CD4-positive, alpha-beta T cell (primary cell): ENCODE data around the gene FERD3L. TPM values are rescaled to one million over a fixed set of nuclear protein-coding genes. Genes with fewer than 3 reads are reported as not detected.

Experiments
- ATAC-seq: fragments of 200-7000 bp; cut with Tn5 transposase; one replicate; pipeline ENCODE4 v1.10.0; 2022; ENCODE audit warnings: mild to moderate bottlenecking; ENCODE audit not compliant: poor library complexity
- CTCF ChIA-PET: fragments of 350-600 bp; sonication (Branson Sonifier 250); formaldehyde crosslinking; loops from one replicate; lab custom pipeline; 2021; ENCODE audit warnings: antibody characterized with exemption, inconsistent platforms; lab: Charles Lee
- POLR2A ChIA-PET: fragments of 350-600 bp; sonication (Branson Sonifier 250); formaldehyde crosslinking; loops from one replicate; lab custom pipeline; 2021; ENCODE audit warnings: antibody characterized with exemption, inconsistent platforms; lab: Charles Lee
- DNase-seq, 14 experiments: peaks; one replicate each; pipeline ENCODE4 v3.0.0-alpha.2; 2013 to 2020; ENCODE audit warnings: mixed read lengths in 2 of 14
- H3K27ac ChIP-seq, 2 donors: one replicate each; pipeline versions ENCODE4 v1.5.1 to v1.7.0; 2013; ENCODE audit warnings: low read length in 2 of 2, low read depth in 1 of 2, mild to moderate bottlenecking in 1 of 2
- H3K27me3 ChIP-seq, 2 experiments: 1 replicate in 1 of 2; 2 replicates in 1 of 2; pipeline versions ENCODE4 v1.6.1 to v1.7.0; 2013; ENCODE audit warnings: low read length in 2 of 2, control low read depth in 1 of 2, mild to moderate bottlenecking in 1 of 2, moderate library complexity in 1 of 2; ENCODE audit not compliant: insufficient read depth in 2 of 2, control insufficient read depth in 1 of 2
- H3K36me3 ChIP-seq: one replicate; pipeline ENCODE4 v1.6.1; 2013; ENCODE audit warnings: low read length, control low read depth; ENCODE audit not compliant: insufficient read depth
- H3K4me1 ChIP-seq: one replicate; pipeline ENCODE4 v1.6.1; 2013; ENCODE audit warnings: low read length, control low read depth; ENCODE audit not compliant: insufficient read depth
- H3K4me3 ChIP-seq: one replicate; pipeline ENCODE4 v1.5.1; 2013; ENCODE audit warnings: mild to moderate bottlenecking, low read length, moderate library complexity
- H3K9me3 ChIP-seq, 2 experiments: 1 replicate in 1 of 2; 2 replicates in 1 of 2; pipeline versions ENCODE4 v1.6.1 to v1.7.0; 2013; ENCODE audit warnings: low read length in 2 of 2, mild to moderate bottlenecking in 2 of 2, control low read depth in 1 of 2, moderate library complexity in 1 of 2; ENCODE audit not compliant: control insufficient read depth in 1 of 2, insufficient read depth in 1 of 2
- H3K27ac Mint-ChIP-seq: one replicate; pipeline ENCODE4 v1.8.0; 2020; ENCODE audit warnings: mixed read lengths
- H3K27me3 Mint-ChIP-seq: one replicate; pipeline ENCODE4 v1.8.0; 2021; ENCODE audit warnings: mixed read lengths
- H3K36me3 Mint-ChIP-seq: one replicate; pipeline ENCODE4 v1.8.0; 2021; ENCODE audit warnings: low read depth, mixed read lengths
- H3K4me1 Mint-ChIP-seq: one replicate; pipeline ENCODE4 v1.8.0; 2021; ENCODE audit warnings: low read depth, mixed read lengths
- H3K4me3 Mint-ChIP-seq: one replicate; pipeline ENCODE4 v1.8.0; 2020; ENCODE audit warnings: mild to moderate bottlenecking, mixed read lengths
- H3K9me3 Mint-ChIP-seq: one replicate; pipeline ENCODE4 v1.8.0; 2020; ENCODE audit warnings: mixed read lengths
- CTCF ChIP-seq: fragments of 200-600 bp; IDR thresholded peaks from one replicate; pipeline ENCODE4 v1.8.0; 2022; ENCODE audit warnings: antibody characterized with exemption, mild to moderate bottlenecking
- intact Hi-C, 2 experiments: fragments of 100-400 bp; cut with DNase I in 1 of 2; cut with micrococcal nuclease in 1 of 2; formaldehyde crosslinking; loops; one replicate each; pipeline versions ENCODE4 v1.15.1 to v1.9.0; 2023 to 2025; cut with DNase I, micrococcal nuclease
- total RNA-seq, 174 experiments: library from RNA in 2 of 174; stranded (reverse) in 2 of 174; gene quantifications; one replicate each; pipeline ENCODE4 v1.2.3 and lab custom pipeline; 2021 to 2026

FERD3L gene
- total RNA-seq, 2 experiments from 2014 or later: not detected

GRCh38 chr7:19112274-19113001 is 32.8 kb downstream of the FERD3L start:
- ATAC-seq: no peak
- Mint-ChIP-seq H3K27ac (no peak overlapping the region), H3K4me1 (no peaks in the 10 kb centered on the region), H3K9me3 (no peaks in the 10 kb centered on the region), H3K27me3 (peaks cover 82% of the 10 kb centered on the region), H3K36me3 (no peaks in the 10 kb centered on the region), H3K4me3 (no peak overlapping the region)
- H3K27me3 ChIP-seq: peaks cover 63 to 91% of the 10 kb centered on the region in 2 experiments
- ChIA-PET CTCF (no interaction called here), POLR2A (no interaction called here)
- no peaks in the 10 kb centered on the region for H3K36me3 ChIP-seq
- peaks cover 6% of the 10 kb centered on the region for H3K4me1 ChIP-seq
- peaks cover 6 to 23% of the 10 kb centered on the region in 2 experiments for H3K9me3 ChIP-seq
- no peak for DNase-seq
- intact Hi-C loops: no loop called here
- no peak overlapping the region for H3K27ac ChIP-seq
- TF ChIP-seq CTCF: no peak
- H3K4me3 ChIP-seq: no peak overlapping the region

DNA sequence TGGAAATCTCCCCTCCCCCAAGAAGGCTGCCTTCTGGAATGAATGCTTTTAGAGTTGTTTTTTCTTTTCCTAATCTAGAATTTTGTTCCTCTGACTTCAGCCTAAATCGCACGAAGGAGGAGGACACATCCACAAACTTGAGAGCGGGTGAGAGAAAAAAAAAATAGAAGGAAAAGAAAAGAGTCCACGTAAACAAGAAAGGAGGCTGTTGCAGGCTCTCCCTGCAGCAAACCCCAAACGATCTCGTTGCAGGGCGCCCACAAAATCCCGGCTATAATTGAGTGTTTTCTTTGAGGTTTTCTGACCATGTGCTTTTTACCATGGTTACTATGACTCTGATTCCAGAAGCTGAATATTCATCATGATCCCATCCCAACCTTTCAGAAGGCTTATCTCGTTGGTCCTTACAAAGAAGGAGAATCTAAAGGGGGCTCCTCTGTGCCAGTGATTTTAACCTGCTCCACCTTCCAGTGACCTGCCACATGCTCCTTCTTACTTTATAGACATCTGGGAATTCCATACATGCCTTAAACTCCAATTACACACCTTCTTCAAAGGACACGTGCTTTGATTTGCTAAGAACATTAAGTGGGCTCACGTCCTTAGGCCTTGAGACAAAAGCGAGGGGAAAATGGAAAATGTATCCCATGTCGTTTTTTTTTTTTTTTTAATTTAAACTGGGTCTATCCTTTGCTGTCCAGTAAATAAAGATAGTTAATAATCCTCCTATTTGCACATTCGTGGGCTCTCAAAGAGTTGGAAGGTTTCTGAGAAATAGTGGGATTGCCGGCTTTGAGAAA is 33.5 kb downstream of the FERD3L start:
- no peak overlapping the region for H3K4me3 ChIP-seq
- H3K27ac ChIP-seq: no peak overlapping the region
- ATAC-seq: no peak
- peaks cover 6 to 27% of the 10 kb centered on the region in 2 experiments for H3K9me3 ChIP-seq
- TF ChIP-seq CTCF: no peak
- Mint-ChIP-seq H3K27ac (no peak overlapping the region), H3K9me3 (no peaks in the 10 kb centered on the region), H3K4me1 (no peaks in the 10 kb centered on the region), H3K4me3 (no peak overlapping the region), H3K36me3 (no peaks in the 10 kb centered on the region), H3K27me3 (peaks cover 89% of the 10 kb centered on the region)
- intact Hi-C loops: no loop called here
- H3K27me3 ChIP-seq: peaks cover 70 to 97% of the 10 kb centered on the region in 2 experiments
- ChIA-PET POLR2A (no interaction called here), CTCF (no interaction called here)
- no peaks in the 10 kb centered on the region for H3K36me3 ChIP-seq
- peaks cover 9% of the 10 kb centered on the region for H3K4me1 ChIP-seq
- no peak for DNase-seq

DNA sequence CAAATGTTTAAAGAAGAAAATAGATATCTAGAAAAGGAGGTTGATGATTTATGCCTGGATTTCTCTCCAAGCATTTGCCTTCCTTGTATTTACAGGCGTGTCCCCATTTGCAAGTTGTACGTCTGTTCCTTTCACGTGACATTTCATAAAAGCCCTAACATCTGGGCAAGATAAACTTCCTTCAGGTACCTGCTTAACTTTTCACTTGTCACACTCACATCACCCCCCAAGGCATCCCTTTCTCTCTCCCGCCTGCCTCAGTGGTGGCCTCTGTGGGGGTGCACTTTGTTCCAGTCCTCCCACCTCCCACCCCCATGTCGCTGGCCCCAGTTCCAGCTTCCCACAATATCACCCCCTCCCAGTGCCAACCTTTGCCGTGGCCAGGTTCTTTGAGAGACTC is 34.4 kb downstream of the FERD3L start:
- Mint-ChIP-seq H3K36me3 (no peaks in the 10 kb centered on the region), H3K27ac (no peak overlapping the region), H3K4me3 (no peak overlapping the region), H3K9me3 (no peaks in the 10 kb centered on the region), H3K27me3 (peaks cover 93% of the 10 kb centered on the region), H3K4me1 (no peaks in the 10 kb centered on the region)
- Histone ChIP-seq H3K27ac (no peak overlapping the region), H3K36me3 (no peaks in the 10 kb centered on the region), H3K9me3 (peaks cover 6 to 28% of the 10 kb centered on the region in 2 experiments), H3K4me3 (no peak overlapping the region), H3K27me3 (peaks cover 70 to 97% of the 10 kb centered on the region in 2 experiments), H3K4me1 (peaks cover 4% of the 10 kb centered on the region)
- ATAC-seq (no peak), DNase-seq (no peak)
- intact Hi-C loops: no loop called here
- CTCF ChIA-PET: no interaction called here
- no peak for TF ChIP-seq CTCF
- POLR2A ChIA-PET: no interaction called here
